Vagina (tissue), 2 donors: Measurements from ENCODE around the gene ZFYVE16.

Experiments
- CTCF ChIP-seq, 3 experiments: fragments of 450-650 bp in 2 of 3; fragments of 200-600 bp in 1 of 3; sonication (generic) in 1 of 3; IDR thresholded peaks; one replicate each; pipeline ENCODE4 v1.5.1; 2017 to 2019; ENCODE audit warnings: antibody characterized with exemption in 3 of 3, mild to moderate bottlenecking in 2 of 3, moderate library complexity in 2 of 3
- POLR2A ChIP-seq, 2 donors: fragments of 450-650 bp; IDR thresholded peaks; one replicate each; pipeline ENCODE4 v1.6.1; 2017; ENCODE audit warnings: antibody characterized with exemption in 2 of 2, mild to moderate bottlenecking in 2 of 2, moderate library complexity in 2 of 2

- TF ChIP-seq CTCF (IDR thresholded peaks at IDR 0.05) (no peak), POLR2A (IDR thresholded peaks at IDR 0.05) (no peak)
These were observed 99.8 kb downstream of the ZFYVE16 start for GRCh38 chr5:80507663-80508062.
